GM21576 (cell line): ENCODE results near the gene OPA3.
A peak's percentile ranks its signal among the peaks of the same experiment; 100 is the strongest.
"Not testable (repeated sequence)": the region's sequence is repeated elsewhere in the genome, so short reads cannot be mapped to it uniquely, and the experiment has no call there.

Experiments
- ATAC-seq: cut with Tn5 transposase; IDR thresholded peaks from one replicate; pipeline ENCODE4 v1.9.1; 2021; ENCODE audit warnings: mild to moderate bottlenecking, moderate library complexity; ENCODE audit not compliant: unreplicated experiment

OPA3 gene

GRCh38 chr19:45584332-45585157 lies at the start of gene OPA3:
Gene OPA3, minus strand, starts transcription at chr19:45584802. Its CDS starts 38 bp downstream, at chr19:45584764.
- ATAC-seq, result peak; percentile 84

DNA sequence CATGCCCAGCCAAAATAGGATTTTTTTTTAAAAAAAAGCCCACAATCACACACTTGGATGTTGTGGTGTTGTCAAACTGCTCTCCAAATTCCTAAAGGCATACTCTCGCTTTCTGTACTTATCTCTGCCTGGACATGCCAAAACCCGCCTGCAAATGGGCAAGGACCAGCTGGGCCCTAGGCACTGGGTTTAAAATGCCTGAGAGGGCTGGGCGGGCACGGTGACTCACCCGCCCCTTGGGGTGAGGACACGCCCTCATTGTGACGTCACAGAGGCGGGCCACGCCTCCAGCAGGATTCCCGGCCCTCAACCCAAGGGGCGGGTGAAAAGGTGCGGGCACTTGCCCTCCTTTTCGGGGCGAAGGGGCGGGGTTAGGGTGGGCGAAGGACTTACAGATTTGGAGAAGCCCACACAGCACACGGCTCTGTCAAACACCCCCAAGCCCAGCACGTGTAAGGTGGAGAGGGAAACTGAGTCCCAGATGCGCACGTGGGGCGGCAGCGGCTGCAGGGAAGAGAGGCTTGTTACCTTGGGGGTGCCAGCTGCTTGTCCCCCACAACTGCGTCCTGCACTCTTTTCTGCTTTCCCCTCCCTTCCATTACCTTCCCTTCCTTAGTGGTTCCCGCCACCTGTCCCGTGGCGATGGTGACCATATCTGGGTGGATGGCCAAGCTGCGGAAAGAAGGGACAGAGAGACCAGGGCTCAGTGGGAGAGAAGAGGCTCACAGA lies 48.0 kb upstream of the OPA3 start:
- ATAC-seq, result no peak

DNA sequence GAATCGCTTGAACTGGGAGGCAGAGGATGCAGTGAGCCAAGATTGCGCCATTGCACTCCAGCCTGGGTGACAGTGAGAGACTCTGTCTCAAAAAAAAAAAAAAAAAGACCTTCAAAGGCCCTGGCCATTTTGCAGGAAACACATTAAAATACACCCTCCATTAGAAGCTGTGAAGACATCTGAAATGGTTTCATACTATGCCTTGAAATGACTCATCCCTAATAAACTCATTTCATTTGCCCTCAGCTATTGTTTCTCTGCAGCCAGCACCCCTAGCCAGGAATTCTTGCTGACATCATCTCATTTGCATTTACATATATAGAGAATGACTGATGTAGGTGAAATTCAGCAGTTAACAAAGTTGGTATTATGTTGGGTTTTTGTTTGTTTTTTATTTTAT lies 45.9 kb upstream of the OPA3 start:
- no peak for ATAC-seq

DNA sequence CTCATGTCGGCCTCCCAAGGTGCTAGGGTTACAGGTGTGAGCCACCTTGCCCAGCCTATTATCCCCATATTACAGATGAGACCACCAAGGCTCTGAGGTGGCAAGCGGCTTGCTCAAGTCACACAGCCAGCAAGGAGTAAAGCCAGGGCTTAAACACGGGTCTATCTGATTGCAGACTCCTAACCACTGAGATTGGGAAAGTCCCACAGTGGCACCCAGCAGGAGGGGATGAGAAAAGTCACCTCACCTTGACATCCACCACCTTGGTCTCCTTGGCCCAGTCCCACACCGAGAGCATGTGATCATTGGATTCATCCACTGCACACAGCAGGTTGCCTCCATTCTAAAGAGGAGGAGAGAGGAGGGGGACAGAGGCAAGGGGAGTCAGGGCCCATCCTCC lies 45.1 kb upstream of the OPA3 start:
- ATAC-seq, result no peak

GRCh38 chr19:45628219-45628618 lies 43.6 kb upstream of the OPA3 start:
- ATAC-seq, result not testable (repeated sequence)

- no peak for ATAC-seq
Observed at GRCh38 chr19:45623984-45624383, 39.4 kb upstream of the OPA3 start.

DNA sequence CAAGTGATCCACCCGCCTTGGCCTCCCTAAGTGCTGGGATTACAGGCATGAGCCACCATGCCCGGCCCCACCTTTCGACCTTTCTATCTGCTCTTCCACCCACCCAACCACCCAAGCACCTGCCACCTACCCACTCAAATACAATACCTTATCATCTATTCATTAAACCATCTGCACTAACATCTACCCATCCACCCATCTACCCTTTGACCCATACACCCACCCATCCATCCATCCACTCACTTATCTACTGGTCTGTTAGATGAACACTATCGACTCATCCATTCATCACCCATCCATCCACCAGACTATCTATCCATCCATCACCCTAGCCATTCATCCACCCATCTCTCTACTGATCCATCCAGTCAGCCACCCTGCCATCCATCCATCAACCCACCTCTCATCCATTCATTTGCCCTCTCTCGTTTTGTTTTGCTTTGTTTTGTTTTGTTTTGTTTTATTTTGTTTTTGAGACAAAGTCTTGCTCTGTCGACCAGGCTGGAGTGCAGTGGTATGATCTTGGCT lies 37.4 kb upstream of the OPA3 start:
- no peak for ATAC-seq

- ATAC-seq, result no peak
Observed at GRCh38 chr19:45621389-45621788, 36.8 kb upstream of the OPA3 start.

- ATAC-seq, result no peak
Observed at GRCh38 chr19:45616704-45617017, 32.1 kb upstream of the OPA3 start.

DNA sequence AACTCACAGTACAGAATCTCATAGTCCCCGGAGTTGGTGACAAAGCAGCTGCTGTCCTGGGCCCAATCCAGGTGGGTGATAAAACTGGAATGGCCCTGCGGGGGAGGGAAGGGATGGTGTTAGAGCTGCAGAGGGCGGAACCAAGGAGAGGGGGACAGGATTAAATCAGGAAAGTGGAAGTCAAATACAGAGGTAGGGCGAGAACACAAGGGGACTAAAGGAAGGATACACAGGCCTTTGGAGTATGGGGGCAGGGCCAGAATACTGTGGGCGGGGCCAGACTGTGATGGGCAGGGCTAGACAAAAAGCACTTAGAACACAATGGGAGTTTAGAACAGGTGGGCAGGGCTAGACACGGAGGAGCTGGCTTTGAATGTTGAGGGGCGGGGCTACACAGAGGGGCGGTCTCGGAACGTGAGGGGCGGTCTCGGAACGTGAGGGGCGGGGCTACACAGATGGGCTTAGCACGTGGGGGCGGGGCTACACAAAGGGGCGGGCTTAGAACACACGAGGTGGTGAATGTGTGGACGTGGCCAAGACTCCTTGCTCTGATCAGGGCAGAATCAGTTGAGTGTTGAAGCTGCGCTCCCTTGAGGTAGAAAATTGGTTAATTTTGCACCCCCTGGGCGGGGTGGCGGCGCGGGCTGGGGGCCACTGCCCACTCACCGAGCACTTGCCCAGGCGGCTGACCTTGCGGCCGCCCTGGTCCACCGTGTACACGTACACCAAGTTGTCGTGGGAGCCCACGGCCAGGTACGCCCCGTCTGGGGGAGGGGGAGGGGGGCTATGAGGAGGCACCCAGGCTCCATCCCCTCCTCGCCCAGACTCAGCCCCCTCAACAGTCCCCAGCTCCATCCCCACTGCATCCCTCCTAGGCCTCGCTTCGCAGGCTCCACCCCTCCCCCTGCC lies 31.4 kb upstream of the OPA3 start:
- peak; percentile 53 for ATAC-seq

DNA sequence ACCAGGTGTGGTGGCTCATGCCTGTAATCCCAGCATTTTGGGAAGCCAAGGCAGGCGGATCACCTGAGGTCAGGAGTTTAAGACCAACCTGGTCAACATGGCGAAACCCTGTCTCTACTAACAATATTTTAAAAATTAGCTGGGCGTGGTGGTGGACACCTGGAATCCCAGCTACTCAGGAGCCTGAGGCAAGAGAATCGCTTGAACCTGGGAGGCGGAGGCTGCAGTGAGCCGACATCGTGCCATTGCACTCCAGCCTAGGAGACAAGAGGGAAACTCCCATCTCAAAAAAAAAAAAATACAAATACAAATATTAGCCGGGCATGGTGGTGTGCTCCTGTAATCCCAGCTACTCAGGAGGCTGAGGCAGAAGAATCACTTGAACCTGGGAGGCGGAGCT lies 30.5 kb upstream of the OPA3 start:
- ATAC-seq, result not testable (repeated sequence)

GRCh38 chr19:45613926-45614725 lies 29.5 kb upstream of the OPA3 start:
- ATAC-seq, result no peak

- ATAC-seq, result no peak
Observed at GRCh38 chr19:45608948-45609347, 24.3 kb upstream of the OPA3 start.

DNA sequence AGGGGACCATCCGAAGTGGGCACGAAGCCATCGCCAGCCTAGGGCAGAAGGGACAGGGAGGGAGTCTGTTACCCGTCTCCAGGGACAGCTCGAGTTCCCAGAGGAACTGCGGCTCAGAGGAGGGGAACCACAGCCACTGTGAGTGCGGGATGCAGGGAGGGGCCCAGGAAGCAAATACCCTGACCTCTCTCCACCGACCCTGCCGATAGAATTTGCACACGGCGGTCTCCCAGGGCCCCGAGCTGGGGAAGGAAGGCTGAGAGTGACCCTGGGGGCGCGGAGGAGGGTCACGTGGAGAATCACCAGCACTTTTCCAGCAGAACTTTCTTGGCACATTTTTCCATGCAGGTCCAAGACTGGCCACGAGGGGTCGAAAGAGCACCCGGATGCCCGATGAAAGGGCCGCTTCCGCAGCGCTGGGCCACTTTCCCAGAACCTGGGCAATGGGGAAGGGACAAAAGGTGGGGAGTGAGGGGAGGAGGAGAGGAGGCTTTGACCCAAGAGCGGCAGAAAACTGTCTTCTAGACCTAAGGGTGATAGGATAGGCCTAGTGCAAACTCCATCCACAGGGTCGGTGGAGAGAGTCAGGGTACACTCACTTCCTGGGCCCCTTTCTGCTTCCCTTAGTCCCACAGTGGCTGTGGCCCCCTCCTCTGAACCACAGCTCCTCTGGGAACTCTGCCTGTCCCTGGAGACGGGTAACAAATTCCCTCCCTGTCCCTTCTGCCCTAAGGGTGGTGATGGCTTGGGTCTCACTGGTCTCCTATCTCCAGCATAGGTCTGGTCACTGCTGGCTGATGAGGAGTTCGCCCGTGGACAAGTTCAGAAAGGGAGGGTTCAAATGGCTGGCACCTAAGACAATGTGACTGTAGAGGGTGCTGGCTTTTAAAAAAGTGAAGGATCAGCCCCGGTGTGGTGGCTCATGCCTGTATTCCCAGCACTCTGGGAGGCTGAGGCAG lies 22.7 kb upstream of the OPA3 start:
- no peak for ATAC-seq

DNA sequence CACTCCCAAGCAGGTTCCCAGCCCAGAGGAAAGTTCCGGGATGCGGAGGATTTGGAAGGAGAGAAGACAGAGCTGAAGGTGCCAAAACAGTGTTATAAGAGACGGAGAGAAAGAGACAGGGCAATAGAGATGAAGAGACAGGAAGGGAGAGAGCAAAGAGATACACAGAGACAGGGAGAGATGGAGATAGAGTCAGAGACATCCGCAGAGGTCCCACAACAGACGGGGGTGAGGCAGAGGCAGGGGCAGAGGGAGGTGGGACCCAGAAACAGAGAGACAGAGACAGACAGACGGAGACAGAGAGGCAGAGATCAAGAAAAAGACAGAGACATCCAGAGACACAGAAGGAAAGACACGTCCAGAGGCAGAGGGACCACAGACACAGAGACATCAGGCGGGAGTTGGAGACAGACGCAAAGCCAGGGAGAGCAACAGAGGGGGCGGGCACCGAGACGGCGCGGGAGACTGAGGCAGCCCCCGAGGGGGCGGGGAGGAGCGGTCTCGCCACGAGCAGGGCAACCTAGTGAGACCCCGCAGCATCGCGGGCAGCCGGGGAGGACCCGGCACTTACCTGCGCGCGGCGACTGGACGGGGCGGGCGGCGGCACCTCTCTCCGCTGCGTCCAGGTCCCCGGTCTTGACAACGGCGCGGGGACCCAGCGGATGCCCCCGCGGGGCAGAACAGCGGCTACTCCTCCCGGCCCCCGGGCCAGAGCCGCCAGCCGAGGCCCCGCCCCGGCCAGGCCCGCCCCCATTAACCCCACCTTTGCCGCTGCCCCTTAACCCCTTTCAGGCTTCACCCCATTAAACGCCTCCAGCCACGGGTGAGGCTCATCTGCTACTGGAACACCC lies 17.1 kb upstream of the OPA3 start, which contains the start of gene GPR4:
TSS of gene GPR4 (minus strand) at position 689 of the 851 bp plus-strand sequence. CDS start 10,346 bp downstream, outside the sequence.
- ATAC-seq, result no peak

GRCh38 chr19:45601115-45601514 lies 16.5 kb upstream of the OPA3 start:
- ATAC-seq, result no peak

GRCh38 chr19:45600340-45600885 lies 15.8 kb upstream of the OPA3 start:
- no peak for ATAC-seq

GRCh38 chr19:45599286-45599685 lies 14.7 kb upstream of the OPA3 start:
- ATAC-seq, result no peak
